Small intestine (tissue), 7 donors: ENCODE data around the gene STXBP6. TPM values are rescaled to one million over a fixed set of nuclear protein-coding genes. Genes with fewer than 3 reads are reported as not detected.
A peak's percentile ranks its signal among the peaks of the same experiment; 100 is the strongest.

ENCODE experiments used
- DNase-seq, 2 donors: peaks; one replicate each; pipeline versions ENCODE4 v3.0.0 to v3.0.0-alpha.2; 2013
- FAIRE-seq: peaks from 2 replicates; lab custom pipeline; 2012; peaks lifted over from hg19 to GRCh38; lab: Jason Lieb, UNC
- H3K27ac ChIP-seq, 3 donors: one replicate each; pipeline ENCODE4 v1.5.1; 2013; ENCODE audit warnings: low read length in 2 of 3, mild to moderate bottlenecking in 2 of 3, control low read depth in 1 of 3, inconsistent platforms in 1 of 3, low read depth in 1 of 3, moderate library complexity in 1 of 3
- H3K27me3 ChIP-seq, 3 donors: one replicate each; pipeline ENCODE4 v1.6.1; 2013; ENCODE audit warnings: low read length in 3 of 3, inconsistent platforms in 1 of 3; ENCODE audit not compliant: control insufficient read depth in 3 of 3, insufficient read depth in 3 of 3
- H3K36me3 ChIP-seq, 3 donors: one replicate each; pipeline ENCODE4 v1.6.1; 2013; ENCODE audit warnings: low read length in 3 of 3, inconsistent platforms in 1 of 3, low read depth in 1 of 3, mild to moderate bottlenecking in 1 of 3, moderate library complexity in 1 of 3; ENCODE audit not compliant: control insufficient read depth in 3 of 3, insufficient read depth in 2 of 3
- H3K4me1 ChIP-seq, 3 donors: one replicate each; pipeline ENCODE4 v1.6.1; 2013; ENCODE audit warnings: low read length in 2 of 3, inconsistent platforms in 1 of 3, low read depth in 1 of 3, mild to moderate bottlenecking in 1 of 3, moderate library complexity in 1 of 3; ENCODE audit not compliant: control insufficient read depth in 3 of 3, insufficient read depth in 2 of 3
- H3K4me3 ChIP-seq, 3 donors: one replicate each; pipeline ENCODE4 v1.5.1; 2013; ENCODE audit warnings: low read length in 3 of 3, control low read depth in 1 of 3, inconsistent platforms in 1 of 3, low read depth in 1 of 3, mild to moderate bottlenecking in 1 of 3, moderate library complexity in 1 of 3
- H3K9me3 ChIP-seq, 2 donors: one replicate each; pipeline ENCODE4 v1.6.1; 2013; ENCODE audit warnings: low read depth in 1 of 2, low read length in 1 of 2; ENCODE audit not compliant: control insufficient read depth in 2 of 2, insufficient read depth in 1 of 2
- WGBS, 3 donors: extraction: QIAGEN DNeasy Blood & Tissue Kit; methylation state at CpG; one replicate each; pipeline ENCODE4 v1.1.7; 2013; 5-methylcytosine and 5-hydroxymethylcytosine counted together
- polyA plus RNA-seq, 4 donors: library from polyadenylated mRNA; stranded (reverse) in 3 of 4; unstranded in 1 of 4; fragments of 200-250 nt in 3 of 4; fragments of 120-200 nt in 1 of 4; gene quantifications; one replicate each; pipeline versions ENCODE4 v1.2.1 to v1.2.3, GENCODE V29; 2013
- donor health status: healthy with polysubstance abuse.
- donor health status: control.
- donor health status: control.
- donor health status: Bipolar disorder and iron deficiency.
- donor health status: healthy.

STXBP6 gene
- polyA plus RNA-seq, 4 donors: 12.7 to 53.7 (median 24.0) TPM

GRCh38 chr14:25006961-25007795, 42.8 kb downstream of the STXBP6 start:
- Histone ChIP-seq H3K36me3 (no peaks in the 10 kb centered on the region), H3K4me1 (peaks cover 0 to 30% (median 4%) of the 10 kb centered on the region in 3 donors), H3K4me3 (no peak overlapping the region), H3K27ac (peak overlapping the region in 2 of 3 donors; percentile 17 to 69), H3K27me3 (no peaks in the 10 kb centered on the region), H3K9me3 (no peaks in the 10 kb centered on the region)
- FAIRE-seq (no peak), DNase-seq (peak; percentile 70 to 83)
- 31 to 59% (median 44%) methylated on average over 9 of the region's 9 CpGs for WGBS, 3 donors

GRCh38 chr14:25006031-25006430, 43.9 kb downstream of the STXBP6 start:
- FAIRE-seq (no peak), DNase-seq (no peak)
- Histone ChIP-seq H3K36me3 (no peaks in the 10 kb centered on the region), H3K4me3 (no peak overlapping the region), H3K4me1 (peaks cover 0 to 25% (median 4%) of the 10 kb centered on the region in 3 donors), H3K27ac (no peak overlapping the region), H3K27me3 (no peaks in the 10 kb centered on the region), H3K9me3 (no peaks in the 10 kb centered on the region)
- 82 to 92% (median 91%) methylated on average over 3 of the region's 3 CpGs for WGBS, 3 donors

GRCh38 chr14:25004389-25004809, 45.5 kb downstream of the STXBP6 start:
- H3K27ac ChIP-seq: peak overlapping the region in 1 of 3 donors; percentile 19
- no peaks in the 10 kb centered on the region for H3K9me3 ChIP-seq
- peaks cover 0 to 22% (median 0%) of the 10 kb centered on the region in 3 donors for H3K4me1 ChIP-seq
- peak in 1 of 2 donors; percentile 40 for DNase-seq
- WGBS, 3 donors: 17 to 75% (median 53%) methylated on average over 1 of the region's 1 CpG
- FAIRE-seq: no peak
- no peaks in the 10 kb centered on the region for H3K27me3 ChIP-seq
- no peaks in the 10 kb centered on the region for H3K36me3 ChIP-seq
- no peak overlapping the region for H3K4me3 ChIP-seq

- H3K27ac ChIP-seq: no peak overlapping the region
- no peaks in the 10 kb centered on the region for H3K9me3 ChIP-seq
- no peaks in the 10 kb centered on the region for H3K36me3 ChIP-seq
- no peaks in the 10 kb centered on the region for H3K27me3 ChIP-seq
- DNase-seq (no peak), FAIRE-seq (no peak)
- H3K4me3 ChIP-seq: no peak overlapping the region
- peaks cover 0 to 22% (median 0%) of the 10 kb centered on the region in 3 donors for H3K4me1 ChIP-seq
- WGBS, 3 donors: 92 to 97% (median 93%) methylated on average over 1 of the region's 1 CpG
Observed at GRCh38 chr14:25003537-25003936, 46.4 kb downstream of the STXBP6 start.

- Histone ChIP-seq H3K4me1 (peaks cover 0 to 12% (median 0%) of the 10 kb centered on the region in 3 donors), H3K27ac (no peak overlapping the region), H3K9me3 (no peaks in the 10 kb centered on the region), H3K4me3 (no peak overlapping the region), H3K27me3 (no peaks in the 10 kb centered on the region), H3K36me3 (no peaks in the 10 kb centered on the region)
- FAIRE-seq (no peak), DNase-seq (no peak)
- WGBS, 3 donors: 47 to 88% (median 79%) methylated on average over 2 of the region's 2 CpGs
Observed at GRCh38 chr14:25001601-25002000, 48.3 kb downstream of the STXBP6 start.

- H3K4me1 ChIP-seq: peaks cover 0 to 10% (median 0%) of the 10 kb centered on the region in 3 donors
- no peaks in the 10 kb centered on the region for H3K27me3 ChIP-seq
- H3K4me3 ChIP-seq: no peak overlapping the region
- H3K27ac ChIP-seq: no peak overlapping the region
- FAIRE-seq (no peak), DNase-seq (no peak)
- no peaks in the 10 kb centered on the region for H3K36me3 ChIP-seq
- WGBS, 3 donors: 79 to 93% (median 85%) methylated on average over 1 of the region's 1 CpG
- H3K9me3 ChIP-seq: no peaks in the 10 kb centered on the region
Observed at GRCh38 chr14:25001156-25001555, 48.8 kb downstream of the STXBP6 start.

- no peaks in the 10 kb centered on the region for H3K36me3 ChIP-seq
- 85 to 95% (median 93%) methylated on average over 4 of the region's 4 CpGs for WGBS, 3 donors
- no peak for FAIRE-seq
- H3K4me1 ChIP-seq: peaks cover 0 to 2% (median 0%) of the 10 kb centered on the region in 3 donors
- no peak for DNase-seq
- H3K9me3 ChIP-seq: no peaks in the 10 kb centered on the region
- H3K27me3 ChIP-seq: no peaks in the 10 kb centered on the region
- H3K4me3 ChIP-seq: no peak overlapping the region
- no peak overlapping the region for H3K27ac ChIP-seq
Observed at GRCh38 chr14:24999157-24999556, 50.8 kb downstream of the STXBP6 start.

GRCh38 chr14:24996930-24997725, 52.8 kb downstream of the STXBP6 start:
- WGBS, 3 donors: 59 to 74% (median 60%) methylated on average over 6 of the region's 6 CpGs
- peak; percentile 56 to 69 for DNase-seq
- no peaks in the 10 kb centered on the region for H3K27me3 ChIP-seq
- no peak overlapping the region for H3K4me3 ChIP-seq
- no peak for FAIRE-seq
- no peaks in the 10 kb centered on the region for H3K9me3 ChIP-seq
- H3K4me1 ChIP-seq: no peaks in the 10 kb centered on the region
- H3K27ac ChIP-seq: no peak overlapping the region
- no peaks in the 10 kb centered on the region for H3K36me3 ChIP-seq
